HAP-1 (cell line): ENCODE results near the gene DYNC1LI2.

ENCODE experiments used
- DNase-seq, 2 experiments: peaks; one replicate each; pipeline ENCODE4 v3.0.0-alpha.2; 2016 to 2020; ENCODE audit warnings: low spot score in 2 of 2
- H3K27me3 ChIP-seq: fragments of 250-450 bp; sonication (Bioruptor Pico); 2 replicates; pipeline ENCODE4 v1.5.1; 2020; ENCODE audit warnings: low read depth, mild to moderate bottlenecking, moderate library complexity
- H3K36me3 ChIP-seq: fragments of 250-450 bp; sonication (Bioruptor Pico); replicated peaks from 2 replicates; pipeline ENCODE4 v1.5.1; 2020; ENCODE audit warnings: mild to moderate bottlenecking
- H3K4me1 ChIP-seq: fragments of 250-450 bp; sonication (Bioruptor Pico); 2 replicates; pipeline ENCODE4 v1.5.1; 2020; ENCODE audit warnings: mild to moderate bottlenecking
- H3K4me3 ChIP-seq: fragments of 250-450 bp; sonication (Bioruptor Pico); 2 replicates; pipeline ENCODE4 v1.5.1; 2020; ENCODE audit warnings: mild to moderate bottlenecking, moderate library complexity
- H3K9me3 ChIP-seq: fragments of 250-450 bp; sonication (Bioruptor Pico); 2 replicates; pipeline ENCODE4 v1.5.1; 2020; ENCODE audit warnings: mild to moderate bottlenecking, moderate library complexity
- in situ Hi-C: fragments of 300-500 bp; cut with MboI; formaldehyde crosslinking; loops from 3 replicates; pipeline ENCODE4 v1.14.3; 2020; ENCODE audit warnings: low sequenced_read_pairs, inconsistent platforms, mixed read lengths

The DYNC1LI2 gene

DNA sequence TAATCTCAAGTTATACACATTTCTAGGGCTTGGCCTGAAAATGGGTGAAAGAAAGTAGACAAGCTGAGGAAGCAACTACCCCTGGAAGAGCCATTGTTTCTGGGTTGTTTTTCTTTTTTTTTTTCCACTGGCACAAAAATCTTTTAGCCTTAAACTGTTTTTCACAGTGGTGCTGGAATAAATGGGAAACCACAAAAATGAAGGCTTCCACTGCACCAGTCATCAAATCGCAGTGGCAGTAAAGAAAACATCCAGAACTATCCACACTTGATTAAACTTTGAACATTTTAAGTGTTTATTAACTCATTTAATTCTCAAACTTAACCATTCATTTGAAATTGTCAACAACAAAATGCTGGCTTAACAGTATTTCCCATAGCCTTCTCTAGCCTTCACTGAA is 69.1 kb downstream of the DYNC1LI2 start:
- no peak for DNase-seq
- no peaks in the 10 kb centered on the region for H3K27me3 ChIP-seq
- H3K4me3 ChIP-seq: no peak overlapping the region
- H3K36me3 ChIP-seq: peaks cover 8% of the 10 kb centered on the region
- peaks cover 6% of the 10 kb centered on the region; the same call in 1 of the 2 replicates for H3K4me1 ChIP-seq
- in situ Hi-C loops: no loop called here
- H3K9me3 ChIP-seq: no peaks in the 10 kb centered on the region

DNA sequence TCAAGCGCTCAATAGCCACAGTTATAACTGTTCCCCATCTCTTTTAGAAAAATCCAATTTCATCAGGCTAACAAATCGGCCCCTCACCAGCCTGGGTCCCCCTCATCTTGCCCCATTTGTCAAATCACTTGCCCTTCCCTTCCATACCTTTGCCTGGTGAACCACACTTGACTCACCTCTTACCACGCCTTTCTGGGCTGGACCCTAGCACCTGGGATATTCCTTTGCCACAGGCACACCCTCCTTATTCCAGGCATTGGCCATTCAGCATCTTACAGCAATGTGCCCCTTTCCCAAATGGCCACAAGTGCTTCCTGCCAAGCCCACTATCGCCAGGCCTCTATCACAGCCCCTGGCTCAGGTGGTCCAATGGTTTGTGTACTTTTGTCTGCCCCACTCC is 69.7 kb downstream of the DYNC1LI2 start:
- no peaks in the 10 kb centered on the region for H3K9me3 ChIP-seq
- H3K36me3 ChIP-seq: peaks cover 8% of the 10 kb centered on the region
- no peak overlapping the region for H3K4me3 ChIP-seq
- no peaks in the 10 kb centered on the region for H3K27me3 ChIP-seq
- peaks cover 6% of the 10 kb centered on the region; the same call in 1 of the 2 replicates for H3K4me1 ChIP-seq
- DNase-seq: no peak
- in situ Hi-C loops: no loop called here

DNA sequence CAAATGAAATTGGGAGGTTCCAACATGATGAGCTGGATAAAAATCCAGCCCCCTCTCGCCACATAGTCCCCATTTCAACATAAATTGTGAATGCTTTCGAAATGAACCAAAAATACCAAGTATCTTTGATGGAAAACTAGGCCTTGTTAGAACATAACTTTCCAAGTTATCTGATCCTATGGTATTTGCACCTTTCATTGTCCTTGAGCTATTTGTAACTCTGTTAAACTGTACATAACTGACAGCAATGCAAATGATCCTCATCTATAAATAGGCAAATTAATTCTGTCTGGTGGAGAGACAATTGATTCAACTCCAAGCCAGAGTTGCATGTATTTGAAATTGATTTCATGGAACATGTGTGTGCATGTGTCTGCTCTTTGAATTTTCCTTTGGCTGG is 73.1 kb downstream of the DYNC1LI2 start:
- Histone ChIP-seq H3K4me3 (no peak overlapping the region), H3K27me3 (no peaks in the 10 kb centered on the region), H3K9me3 (no peaks in the 10 kb centered on the region), H3K36me3 (peaks cover 8% of the 10 kb centered on the region; the same call in 1 of the 2 replicates), H3K4me1 (peaks cover 6% of the 10 kb centered on the region; the same call in 1 of the 2 replicates)
- in situ Hi-C loops: no loop called here
- no peak for DNase-seq

DNA sequence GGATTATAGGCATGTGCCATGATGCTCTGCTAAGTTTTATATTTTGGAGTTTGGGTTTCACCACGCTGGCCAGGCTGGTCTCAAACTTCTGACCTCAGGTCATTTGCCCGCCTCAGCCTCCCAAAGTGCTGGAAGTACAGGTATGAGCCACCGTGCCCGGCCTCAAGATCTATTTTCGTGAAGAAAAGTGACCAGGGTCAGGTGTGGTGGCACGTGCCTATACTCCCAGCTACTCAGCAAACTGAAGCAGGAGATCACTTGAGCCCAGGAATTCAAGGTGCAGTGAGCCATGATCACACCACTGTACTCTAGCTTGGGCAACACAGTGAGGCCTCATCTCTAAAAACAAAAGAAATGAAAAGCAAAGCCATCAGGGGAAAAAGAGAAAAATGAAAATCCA is 73.6 kb downstream of the DYNC1LI2 start:
- in situ Hi-C loops: no loop called here
- peaks cover 8% of the 10 kb centered on the region; the same call in 1 of the 2 replicates for H3K36me3 ChIP-seq
- no peaks in the 10 kb centered on the region for H3K9me3 ChIP-seq
- no peak overlapping the region for H3K4me3 ChIP-seq
- peaks cover 6% of the 10 kb centered on the region; the same call in 1 of the 2 replicates for H3K4me1 ChIP-seq
- H3K27me3 ChIP-seq: no peaks in the 10 kb centered on the region
- DNase-seq: no peak

DNA sequence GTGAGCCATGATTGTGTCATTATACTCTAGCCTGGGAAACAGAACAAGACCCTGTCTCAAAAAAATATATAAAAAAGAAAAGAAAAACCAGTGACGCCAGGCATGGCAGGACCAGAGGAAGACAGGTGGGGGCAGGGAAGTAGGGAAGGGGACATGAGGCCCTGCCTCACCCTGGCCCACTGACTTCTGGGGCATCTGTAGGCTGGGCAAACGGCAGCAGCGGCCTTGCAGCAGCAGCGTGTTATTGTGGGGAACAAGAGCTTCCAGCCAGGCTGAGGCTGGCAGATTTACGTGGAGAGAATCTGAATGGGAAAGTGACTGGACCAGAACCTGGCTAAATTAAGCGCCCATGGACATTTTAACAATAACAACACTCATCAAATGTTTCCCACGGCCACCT is 74.2 kb downstream of the DYNC1LI2 start:
- no peak overlapping the region for H3K4me3 ChIP-seq
- peaks cover 6% of the 10 kb centered on the region; the same call in 1 of the 2 replicates for H3K4me1 ChIP-seq
- H3K27me3 ChIP-seq: no peaks in the 10 kb centered on the region
- no peaks in the 10 kb centered on the region for H3K9me3 ChIP-seq
- H3K36me3 ChIP-seq: peaks cover 8% of the 10 kb centered on the region; the same call in 1 of the 2 replicates
- DNase-seq: no peak
- in situ Hi-C loops: no loop called here

DNA sequence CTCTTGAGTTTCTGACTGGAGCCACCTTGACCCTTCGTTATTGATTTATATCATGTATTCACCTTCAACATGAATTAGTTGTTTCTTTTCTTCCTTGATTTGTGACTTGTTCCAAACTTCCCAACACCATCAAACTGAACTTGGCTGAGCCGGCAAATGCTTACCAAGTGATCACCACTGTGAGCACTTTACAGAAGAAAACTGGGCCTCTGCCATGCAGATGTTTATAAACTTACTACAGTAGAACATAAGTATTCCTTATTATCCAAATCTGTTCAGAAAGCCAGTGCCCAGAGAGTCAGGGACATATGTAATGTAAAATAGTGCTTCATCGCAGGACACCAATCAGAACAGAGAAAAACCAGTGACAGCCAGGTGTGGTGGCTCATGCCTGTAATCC is 74.8 kb downstream of the DYNC1LI2 start:
- in situ Hi-C loops: no loop called here
- DNase-seq: no peak
- H3K9me3 ChIP-seq: no peaks in the 10 kb centered on the region

DNA sequence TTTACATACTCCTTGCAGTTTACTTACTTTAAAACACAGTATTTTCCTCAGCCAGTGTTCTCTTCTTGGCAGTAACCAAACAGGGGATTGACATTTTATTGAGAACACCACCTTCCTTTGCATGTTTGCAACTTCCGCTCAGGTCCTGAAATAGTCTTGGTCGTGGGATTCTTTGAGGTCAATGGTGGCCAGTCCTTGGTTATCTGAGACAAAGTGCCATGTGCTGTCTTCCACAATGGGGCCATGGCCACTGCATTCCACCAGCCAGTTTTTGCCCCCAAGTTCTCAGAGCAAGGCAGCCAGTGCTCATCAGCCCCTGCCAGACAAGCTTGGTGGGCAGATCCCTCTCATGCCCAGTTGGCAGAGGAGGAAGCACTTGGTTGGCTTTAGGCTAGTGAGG is 77.7 kb downstream of the DYNC1LI2 start:
- Histone ChIP-seq H3K4me1 (peaks cover 9% of the 10 kb centered on the region), H3K27me3 (no peaks in the 10 kb centered on the region), H3K36me3 (peaks cover 8% of the 10 kb centered on the region; the same call in 1 of the 2 replicates), H3K4me3 (no peak overlapping the region), H3K9me3 (no peaks in the 10 kb centered on the region)
- in situ Hi-C loops: no loop called here
- DNase-seq: no peak

More for the DNA sequence above, 74.8 kb downstream of the DYNC1LI2 start:
- Histone ChIP-seq H3K4me1 (peaks cover 6% of the 10 kb centered on the region; the same call in 1 of the 2 replicates), H3K4me3 (no peak overlapping the region), H3K27me3 (no peaks in the 10 kb centered on the region), H3K36me3 (peaks cover 8% of the 10 kb centered on the region; the same call in 1 of the 2 replicates)
